GM19372 (cell line): ENCODE results near the gene CISD2.
"Not testable (repeated sequence)": the region's sequence is repeated elsewhere in the genome, so short reads cannot be mapped to it uniquely, and the experiment has no call there.

ENCODE experiments used
- ATAC-seq: cut with Tn5 transposase; IDR thresholded peaks from one replicate; pipeline ENCODE4 v1.9.1; 2021; ENCODE audit warnings: mild to moderate bottlenecking, low read depth, moderate library complexity; ENCODE audit not compliant: unreplicated experiment

The CISD2 gene

DNA sequence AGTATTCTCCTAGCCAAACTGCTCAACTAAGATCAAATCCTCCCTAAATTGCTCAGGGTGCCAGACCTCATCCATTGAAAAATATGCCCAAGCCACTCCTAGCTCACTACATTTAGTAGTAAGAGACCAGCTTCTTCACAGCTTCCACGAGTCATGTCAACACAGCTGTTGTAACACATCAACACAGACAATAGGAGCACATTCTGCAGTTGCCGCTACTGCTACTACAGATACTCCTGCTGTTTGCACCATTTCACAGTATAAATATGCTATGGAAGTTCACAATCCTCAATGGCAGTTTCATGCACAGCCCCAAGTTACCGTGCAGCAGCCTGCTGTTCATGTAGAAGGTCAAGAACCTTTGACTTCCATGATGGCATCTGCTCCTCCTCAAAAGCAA lies 28.8 kb downstream of the CISD2 start:
- not testable (repeated sequence) for ATAC-seq

DNA sequence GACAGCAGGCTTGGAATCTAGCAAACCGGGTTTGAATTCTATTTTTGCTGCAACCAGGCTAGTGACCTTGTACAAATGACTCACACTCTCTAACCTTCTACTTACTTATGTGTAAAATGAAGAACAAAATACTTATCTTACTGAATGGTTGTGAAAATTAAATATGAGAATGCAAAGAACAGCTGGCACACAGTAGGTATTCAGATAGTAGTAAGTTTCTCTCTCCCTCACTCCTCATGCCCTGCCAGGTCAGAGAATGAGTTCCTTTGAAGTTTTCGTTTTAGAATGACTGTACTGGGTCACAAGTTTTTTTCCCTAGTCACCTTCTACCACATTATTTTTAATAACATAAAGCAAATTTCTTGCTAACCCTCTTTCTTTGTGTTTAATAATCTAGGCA lies 33.0 kb downstream of the CISD2 start:
- no peak for ATAC-seq

DNA sequence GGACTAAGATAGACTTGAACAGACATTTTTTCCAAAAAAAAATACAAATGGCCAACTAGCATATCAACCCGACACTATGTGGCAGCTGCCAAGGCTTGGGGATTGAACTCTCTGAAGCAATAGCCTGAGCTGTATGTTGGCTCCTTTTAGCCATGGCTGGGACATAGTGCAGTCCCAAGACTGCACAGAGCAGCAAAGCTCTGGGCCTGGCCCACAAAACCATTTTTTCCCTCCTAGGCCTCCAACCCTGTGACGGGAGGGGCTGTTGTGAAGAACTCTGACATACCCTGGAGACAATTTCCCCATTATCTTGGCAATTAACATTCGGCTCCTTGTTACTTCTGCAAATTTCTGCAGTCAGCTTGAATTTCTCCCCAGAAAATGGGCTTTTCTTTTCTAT lies 50.1 kb downstream of the CISD2 start:
- ATAC-seq = no peak

DNA sequence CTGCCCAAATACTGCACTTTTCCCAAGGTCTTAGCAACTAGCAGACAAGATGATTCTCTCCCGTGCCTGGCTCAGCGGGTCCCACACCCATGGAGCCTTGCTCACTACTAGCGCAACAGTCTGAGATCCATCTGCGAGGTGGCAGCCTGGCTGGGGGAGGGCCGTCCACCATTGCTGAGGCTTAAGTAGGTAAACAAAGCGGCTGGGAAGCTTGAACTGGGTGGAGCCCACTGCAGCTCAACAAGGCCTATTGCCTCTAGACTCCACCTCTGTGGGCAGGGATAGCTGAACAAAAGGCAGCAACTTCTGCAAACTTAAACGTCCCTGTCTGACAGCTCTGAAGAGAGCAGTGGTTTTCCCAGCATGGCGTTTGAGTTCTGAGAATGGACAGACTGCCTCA lies 50.9 kb downstream of the CISD2 start:
- not testable (repeated sequence) for ATAC-seq

DNA sequence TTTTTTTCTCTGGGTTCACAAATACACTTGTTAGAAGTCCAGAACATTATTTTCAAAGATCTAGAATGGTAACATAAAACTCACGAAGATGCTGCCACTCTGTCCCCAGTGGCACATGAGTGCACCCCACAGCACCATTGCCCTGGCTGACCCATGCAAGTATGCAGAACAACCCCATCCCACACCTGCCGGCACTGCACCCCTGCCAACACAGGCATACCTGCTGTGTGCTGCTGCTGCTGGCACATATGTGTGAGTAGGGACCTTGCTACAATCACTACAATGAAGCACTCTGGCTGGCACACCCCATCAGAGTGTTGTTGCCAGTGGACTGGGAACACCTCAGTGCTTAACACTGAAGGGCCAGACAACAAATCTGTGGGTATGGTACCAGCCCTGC lies 66.9 kb downstream of the CISD2 start:
- ATAC-seq = no peak

DNA sequence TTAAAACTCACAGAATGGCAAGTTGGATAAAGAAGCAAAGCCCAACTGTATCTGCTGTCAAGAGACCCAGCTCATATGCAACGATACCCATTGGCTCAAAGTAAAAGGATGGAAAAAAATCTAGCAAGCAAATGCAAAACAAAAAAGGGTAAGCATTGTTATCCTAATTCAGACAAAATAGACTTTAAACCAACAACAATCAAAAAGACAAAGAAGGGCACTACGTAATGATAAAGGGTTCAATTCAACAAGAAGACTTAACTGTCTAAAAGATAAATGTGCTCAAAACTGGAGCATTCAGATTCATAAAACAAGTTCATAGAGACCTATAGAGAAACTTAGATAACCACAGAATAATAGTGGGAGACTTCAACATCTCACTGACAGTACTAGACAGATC lies 69.3 kb downstream of the CISD2 start:
- not testable (repeated sequence) for ATAC-seq
